Right atrium auricular region (tissue), 2 donors: ENCODE measurements around the gene BMS1. TPM values are rescaled to one million over a fixed set of nuclear protein-coding genes. Genes with fewer than 3 reads are reported as not detected.
"Not testable (repeated sequence)": the region's sequence is repeated elsewhere in the genome, so short reads cannot be mapped to it uniquely, and the experiment has no call there.

Experiments used
- DNase-seq: peaks from one replicate; pipeline ENCODE4 v3.0.0-alpha.2; 2019; ENCODE audit warnings: low spot score
- H3K27ac ChIP-seq, 2 donors: fragments of 200-600 bp; sonication (generic); 1 replicate in 1 of 2; 2 replicates in 1 of 2; pipeline ENCODE4 v1.5.1; 2016 to 2019
- H3K27me3 ChIP-seq, 2 donors: fragments of 200-600 bp; sonication (generic); one replicate each; pipeline versions ENCODE4 v1.5.1 to v1.6.0; 2017 to 2019
- H3K36me3 ChIP-seq: fragments of 200-600 bp; sonication (generic); one replicate; pipeline ENCODE4 v1.5.1; 2016
- H3K4me1 ChIP-seq, 2 donors: fragments of 200-600 bp; sonication (generic); one replicate each; pipeline versions ENCODE4 v1.5.1 to v1.6.0; 2017 to 2019
- H3K4me3 ChIP-seq, 2 donors: fragments of 200-600 bp; sonication (generic); 1 replicate in 1 of 2; 2 replicates in 1 of 2; pipeline ENCODE4 v1.5.1; 2017 to 2019; ENCODE audit warnings: mild to moderate bottlenecking in 1 of 2, moderate library complexity in 1 of 2
- H3K9me3 ChIP-seq, 2 donors: fragments of 200-600 bp; sonication (generic); one replicate each; pipeline ENCODE4 v1.5.1; 2019
- total RNA-seq, 2 donors: library from RNA; depleted of rRNA; stranded (reverse); fragments of >200 nt; gene quantifications; one replicate each; pipeline ENCODE4 v1.1.0, GENCODE V29; 2016
- TF ChIP-seq, protein P1 (sequence below), 2 donors: fragments of 200-600 bp; sonication (generic); IDR thresholded peaks; one replicate each; pipeline ENCODE4 v1.5.1; 2019; ENCODE audit warnings: antibody characterized with exemption in 2 of 2

Gene BMS1
- total RNA-seq, 2 donors from 2014 or later: 10.5 to 11.2 TPM

DNA sequence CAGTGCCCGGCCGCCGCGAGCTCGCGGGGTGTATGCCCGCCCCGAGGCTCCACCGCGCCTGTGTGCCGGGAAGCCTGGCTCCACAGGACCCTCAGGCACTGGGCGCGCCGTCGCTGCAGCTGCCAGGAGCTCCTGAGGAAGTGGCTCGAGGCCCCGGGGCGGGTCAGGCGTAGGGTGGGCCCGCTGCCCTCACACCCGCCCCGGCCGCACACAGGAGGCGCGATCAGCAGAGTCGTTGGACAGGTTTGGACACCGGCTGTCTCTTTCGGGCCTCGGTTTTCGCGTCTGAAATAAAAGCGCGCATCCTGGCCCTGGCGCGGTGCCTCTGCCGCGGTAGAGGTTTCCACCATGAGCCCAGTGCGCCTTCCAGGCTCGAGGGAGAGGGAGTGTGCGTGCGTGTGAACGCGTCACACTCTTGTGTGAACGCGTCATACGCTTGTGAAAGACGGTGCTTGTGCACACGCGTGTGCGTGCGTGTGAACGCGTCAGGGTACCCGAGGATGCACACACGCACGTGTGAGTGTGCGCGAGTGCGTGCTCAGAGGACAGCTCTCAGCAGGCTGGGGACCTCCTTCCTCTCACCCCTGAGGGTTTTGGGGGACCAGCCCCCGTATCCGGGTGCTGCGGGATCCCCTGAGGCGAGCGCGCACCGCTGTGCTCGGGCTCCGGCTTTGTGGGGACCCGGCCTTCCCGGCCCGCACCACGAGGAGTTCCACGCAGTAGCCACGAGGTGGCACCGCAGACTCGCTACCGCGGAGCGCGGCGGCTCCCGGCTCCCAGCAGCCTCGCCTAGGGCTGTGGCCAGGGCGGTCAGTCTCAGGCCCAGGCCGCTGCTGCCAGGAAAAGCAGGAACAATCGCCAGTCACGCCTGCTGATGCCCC, 83.8 kb downstream of the BMS1 start:
- no peak overlapping the region for H3K27ac ChIP-seq
- peak overlapping the region in 1 of 2 donors; percentile 33 for H3K4me3 ChIP-seq
- H3K9me3 ChIP-seq: no peaks in the 10 kb centered on the region
- DNase-seq: peak; percentile 79
- TF ChIP-seq, protein P1, sequence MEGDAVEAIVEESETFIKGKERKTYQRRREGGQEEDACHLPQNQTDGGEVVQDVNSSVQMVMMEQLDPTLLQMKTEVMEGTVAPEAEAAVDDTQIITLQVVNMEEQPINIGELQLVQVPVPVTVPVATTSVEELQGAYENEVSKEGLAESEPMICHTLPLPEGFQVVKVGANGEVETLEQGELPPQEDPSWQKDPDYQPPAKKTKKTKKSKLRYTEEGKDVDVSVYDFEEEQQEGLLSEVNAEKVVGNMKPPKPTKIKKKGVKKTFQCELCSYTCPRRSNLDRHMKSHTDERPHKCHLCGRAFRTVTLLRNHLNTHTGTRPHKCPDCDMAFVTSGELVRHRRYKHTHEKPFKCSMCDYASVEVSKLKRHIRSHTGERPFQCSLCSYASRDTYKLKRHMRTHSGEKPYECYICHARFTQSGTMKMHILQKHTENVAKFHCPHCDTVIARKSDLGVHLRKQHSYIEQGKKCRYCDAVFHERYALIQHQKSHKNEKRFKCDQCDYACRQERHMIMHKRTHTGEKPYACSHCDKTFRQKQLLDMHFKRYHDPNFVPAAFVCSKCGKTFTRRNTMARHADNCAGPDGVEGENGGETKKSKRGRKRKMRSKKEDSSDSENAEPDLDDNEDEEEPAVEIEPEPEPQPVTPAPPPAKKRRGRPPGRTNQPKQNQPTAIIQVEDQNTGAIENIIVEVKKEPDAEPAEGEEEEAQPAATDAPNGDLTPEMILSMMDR (IDR thresholded peaks at IDR 0.05): peak; percentile 59 to 83
- peaks cover 0 to 4% of the 10 kb centered on the region in 2 donors for H3K27me3 ChIP-seq
- H3K36me3 ChIP-seq: no peaks in the 10 kb centered on the region
- H3K4me1 ChIP-seq: peaks cover 0 to 20% of the 10 kb centered on the region in 2 donors

DNA sequence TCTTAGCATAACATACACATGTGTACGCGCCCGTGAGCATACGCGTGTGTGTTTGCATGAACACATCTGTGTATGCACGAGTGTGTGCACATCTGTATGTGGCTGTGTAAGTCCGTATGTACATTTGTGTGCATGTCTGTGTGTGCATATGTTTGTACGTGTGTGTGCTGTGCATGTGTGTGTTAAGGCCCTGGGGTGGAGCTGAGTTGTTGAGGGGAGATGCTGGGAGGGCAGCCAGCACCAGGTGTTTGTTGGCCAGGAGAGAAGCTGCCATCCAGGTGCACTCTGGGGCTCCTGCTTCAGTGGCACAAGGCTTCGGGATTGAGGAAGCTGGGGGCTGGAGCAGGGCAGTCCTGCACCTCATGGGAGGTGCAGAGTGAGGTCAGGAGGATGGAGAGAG, 85.0 kb downstream of the BMS1 start:
- Histone ChIP-seq H3K4me3 (no peak overlapping the region), H3K4me1 (peaks cover 0 to 27% of the 10 kb centered on the region in 2 donors), H3K27ac (no peak overlapping the region), H3K9me3 (no peaks in the 10 kb centered on the region), H3K27me3 (peaks cover 0 to 4% of the 10 kb centered on the region in 2 donors), H3K36me3 (no peaks in the 10 kb centered on the region)
- TF ChIP-seq, protein P1 (IDR thresholded peaks at IDR 0.05): no peak
- DNase-seq: peak; percentile 46

DNA sequence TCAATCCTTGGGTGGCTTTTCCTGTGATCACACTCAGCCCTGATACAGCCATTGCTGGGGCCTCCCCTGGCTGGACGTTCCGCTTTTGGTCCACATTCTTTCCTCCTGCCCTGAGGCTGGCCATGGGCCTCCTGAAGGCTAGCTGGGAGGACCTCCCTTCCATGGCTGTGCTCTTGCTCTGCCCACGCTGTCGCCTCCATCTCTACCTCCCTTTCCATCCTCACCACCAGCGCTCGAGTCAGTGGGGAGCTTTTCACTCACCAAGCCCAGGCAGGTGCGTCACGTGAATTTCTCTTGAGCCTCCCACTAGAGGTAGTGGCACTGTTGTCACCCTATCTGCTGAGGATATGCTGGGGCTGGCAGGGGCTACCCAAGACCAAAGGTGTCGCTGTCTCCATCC, 85.9 kb downstream of the BMS1 start:
- Histone ChIP-seq H3K36me3 (no peaks in the 10 kb centered on the region), H3K9me3 (no peaks in the 10 kb centered on the region), H3K27me3 (peaks cover 0 to 4% of the 10 kb centered on the region in 2 donors), H3K27ac (no peak overlapping the region), H3K4me1 (peaks cover 0 to 27% of the 10 kb centered on the region in 2 donors), H3K4me3 (no peak overlapping the region)
- DNase-seq: peak; percentile 50
- TF ChIP-seq, protein P1 (IDR thresholded peaks at IDR 0.05): no peak

DNA sequence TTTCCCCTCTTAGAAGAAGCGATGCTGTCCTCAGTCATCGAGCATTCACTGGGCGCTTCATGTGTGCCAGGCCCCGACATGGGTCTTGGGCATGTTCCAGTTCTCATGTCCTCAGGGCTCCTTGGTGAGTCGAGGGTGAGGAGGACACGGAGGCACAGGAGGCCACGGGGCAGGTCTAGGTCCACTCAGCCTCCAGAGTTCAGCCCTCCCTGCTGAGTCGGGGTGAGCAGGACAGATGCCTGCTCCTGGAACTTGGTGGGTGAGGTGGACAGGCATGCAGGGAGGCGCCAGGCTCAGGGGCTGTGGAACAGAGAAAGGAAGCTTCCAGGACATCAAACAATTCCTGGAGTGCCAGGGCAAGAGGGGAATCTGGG, 87.4 kb downstream of the BMS1 start:
- Histone ChIP-seq H3K4me1 (peaks cover 0 to 27% of the 10 kb centered on the region in 2 donors), H3K27ac (no peak overlapping the region)
- DNase-seq: peak; percentile 46

DNA sequence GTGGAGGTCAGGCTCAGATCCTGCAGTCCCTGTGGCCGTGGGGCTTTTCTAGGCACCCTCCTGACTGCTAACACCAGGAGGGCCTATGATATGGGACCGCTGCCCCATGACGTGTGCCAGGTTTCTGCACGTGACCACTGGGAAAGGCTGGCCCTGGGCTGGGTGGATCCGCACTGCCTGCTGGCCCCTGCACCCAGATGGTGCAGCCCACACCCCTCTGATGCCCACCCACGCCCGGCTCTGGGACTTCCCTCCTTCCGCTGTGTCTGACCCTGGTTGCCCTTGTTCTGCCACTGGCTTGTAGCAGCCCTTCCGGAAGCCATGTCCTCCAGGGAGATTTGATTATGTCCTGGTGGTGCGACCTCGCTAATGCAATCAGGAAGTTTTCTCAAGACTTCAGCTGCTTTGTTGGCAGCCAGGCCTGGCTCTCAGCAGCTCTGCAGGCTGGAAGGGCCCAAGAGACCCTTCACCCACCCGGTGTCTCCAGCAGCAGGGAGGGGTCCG, 88.6 kb downstream of the BMS1 start:
- not testable (repeated sequence) for H3K36me3 ChIP-seq, H3K27ac ChIP-seq, H3K4me3 ChIP-seq, H3K9me3 ChIP-seq, H3K27me3 ChIP-seq
- H3K4me1 ChIP-seq: peaks cover 0 to 30% of the 10 kb centered on the region in 2 donors
- peak; percentile 59 for DNase-seq

More for the DNA sequence above, 87.4 kb downstream of the BMS1 start:
- Histone ChIP-seq H3K4me3 (no peak overlapping the region), H3K9me3 (no peaks in the 10 kb centered on the region), H3K27me3 (peaks cover 0 to 4% of the 10 kb centered on the region in 2 donors), H3K36me3 (no peaks in the 10 kb centered on the region)
- TF ChIP-seq, protein P1 (IDR thresholded peaks at IDR 0.05): no peak

DNA sequence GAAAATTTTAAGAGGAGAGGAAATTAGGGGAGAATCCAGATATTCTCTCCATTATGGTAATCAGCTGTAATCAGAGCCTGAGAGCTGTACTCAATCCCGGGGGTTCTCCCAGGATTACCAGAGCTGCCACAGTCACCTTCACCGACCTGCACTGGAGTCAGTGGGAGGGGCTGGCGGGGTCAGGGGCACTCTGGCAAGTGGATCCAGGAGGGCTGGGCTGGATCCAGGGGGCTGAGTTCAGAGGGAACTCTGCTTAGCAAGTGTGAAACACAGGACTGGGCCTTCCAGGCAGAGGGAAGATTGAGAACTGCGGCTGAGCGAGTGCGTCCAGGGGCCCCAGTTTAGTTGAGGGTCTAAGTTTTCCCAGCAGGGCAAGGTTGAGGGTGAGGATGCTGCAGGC, 89.2 kb downstream of the BMS1 start:
- TF ChIP-seq, protein P1 (IDR thresholded peaks at IDR 0.05): no peak
- Histone ChIP-seq H3K4me1 (peaks cover 0 to 24% of the 10 kb centered on the region in 2 donors), H3K27me3 (no peaks in the 10 kb centered on the region), H3K27ac (no peak overlapping the region), H3K9me3 (no peaks in the 10 kb centered on the region), H3K36me3 (no peaks in the 10 kb centered on the region), H3K4me3 (no peak overlapping the region)
- DNase-seq: no peak
